Measurements from ENCODE around the gene BAMBI.

Gene BAMBI

DNA sequence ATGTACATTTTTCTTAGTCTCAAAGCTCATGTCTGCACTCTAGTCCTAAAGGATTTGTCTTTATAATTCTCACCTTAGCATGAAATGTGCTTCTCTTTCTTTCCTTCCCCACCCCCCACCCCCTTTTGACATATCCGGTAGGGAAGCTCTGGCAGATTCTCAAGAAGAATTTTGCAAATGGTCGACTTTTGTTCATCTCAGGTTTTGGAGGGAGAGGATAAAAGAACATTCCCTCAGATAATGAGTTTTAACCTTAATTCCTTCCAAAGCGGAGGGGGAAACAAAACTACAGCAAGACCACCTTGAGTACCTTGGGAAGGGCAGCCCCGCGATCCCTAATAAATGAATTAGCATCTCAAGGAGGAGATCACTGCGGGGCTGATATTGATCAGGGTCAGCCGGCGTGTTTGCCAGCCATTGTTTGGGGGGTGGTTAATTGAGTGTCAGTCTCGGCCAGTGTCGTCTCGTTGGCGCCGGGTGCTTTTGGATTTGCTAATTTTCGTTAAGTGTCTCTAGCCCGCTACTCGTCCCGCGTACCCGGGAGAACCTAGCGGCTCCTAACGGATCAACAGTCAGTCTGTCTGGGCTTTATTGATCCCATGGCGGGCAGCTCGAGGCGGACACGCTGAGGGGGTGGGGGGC lies 874 bp upstream of the BAMBI start:
- no peak for DNase-seq

DNA sequence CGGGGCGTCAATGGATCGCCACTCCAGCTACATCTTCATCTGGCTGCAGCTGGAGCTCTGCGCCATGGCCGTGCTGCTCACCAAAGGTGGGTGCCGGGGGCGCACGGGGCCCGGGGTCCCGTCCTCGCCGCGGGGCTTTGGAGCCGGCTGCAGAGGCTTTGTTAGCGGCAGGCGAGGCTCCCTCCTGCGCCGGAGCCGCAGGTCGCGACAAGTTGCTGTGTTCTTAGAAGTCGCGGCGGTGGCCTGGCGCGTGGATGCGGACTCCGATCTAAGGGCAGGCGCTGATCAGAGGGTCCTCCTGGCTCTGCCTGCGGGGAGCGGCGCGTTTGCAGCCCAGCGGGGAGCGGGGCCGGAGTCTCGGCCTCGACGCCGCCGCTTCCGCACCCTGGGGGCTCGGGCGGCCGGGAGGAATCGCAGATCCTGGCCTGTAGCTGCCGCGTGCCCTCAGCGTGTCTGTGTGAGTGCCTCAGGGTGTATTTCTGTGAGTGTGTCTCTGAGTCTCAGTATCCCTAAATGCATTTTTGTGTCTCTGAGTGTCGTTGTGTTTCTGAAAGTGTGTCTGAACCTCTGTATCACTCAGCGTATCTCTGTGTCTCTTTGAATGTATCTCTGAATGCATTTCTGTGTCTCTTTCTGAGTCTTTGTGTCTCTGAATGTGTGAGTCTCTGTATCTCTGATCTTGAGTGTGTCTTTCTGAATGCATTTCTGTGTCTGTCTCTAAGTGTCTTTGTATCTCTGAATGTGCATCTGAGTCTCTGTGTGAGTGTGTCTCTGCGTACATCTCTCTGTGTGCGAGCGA lies 766 bp downstream of the BAMBI start:
- peak; percentile 15 for DNase-seq

DNA sequence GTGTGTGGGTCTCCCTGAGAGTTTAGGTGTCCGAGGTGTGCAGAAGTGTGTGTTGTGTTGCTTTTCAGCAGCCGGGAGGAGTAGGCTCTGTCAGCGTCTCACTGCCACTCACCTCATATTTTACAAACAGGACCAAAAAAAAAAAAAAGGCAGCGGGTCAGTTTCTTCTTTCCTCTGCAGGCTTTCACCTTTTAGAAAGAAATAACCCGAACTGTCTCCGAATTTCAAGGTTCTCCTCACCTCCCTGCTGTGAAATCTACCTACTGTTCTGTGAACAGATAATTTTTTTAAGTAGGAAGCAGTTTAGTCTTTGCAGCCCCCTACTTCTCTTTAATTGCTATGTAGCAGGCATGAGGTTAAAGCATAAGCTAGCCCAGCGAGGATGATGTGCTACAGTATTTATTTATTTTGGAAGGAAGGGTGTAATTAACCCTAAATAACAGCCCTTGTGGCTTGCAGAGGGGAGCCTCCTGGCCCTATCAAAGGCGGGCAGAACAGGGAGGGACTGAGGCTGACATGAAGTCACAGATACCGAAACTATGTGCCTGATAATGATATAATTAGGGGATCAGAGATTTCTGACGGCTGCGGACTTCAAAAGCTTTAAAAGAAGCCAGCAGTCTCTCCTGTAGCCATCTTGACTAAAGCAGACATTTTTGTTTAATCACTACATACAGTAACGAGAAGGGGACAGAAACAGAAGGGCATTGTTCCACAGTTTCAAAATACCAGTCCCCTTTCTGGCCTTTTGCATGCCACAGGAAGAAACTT lies 1.6 kb downstream of the BAMBI start:
- DNase-seq = no peak

DNA sequence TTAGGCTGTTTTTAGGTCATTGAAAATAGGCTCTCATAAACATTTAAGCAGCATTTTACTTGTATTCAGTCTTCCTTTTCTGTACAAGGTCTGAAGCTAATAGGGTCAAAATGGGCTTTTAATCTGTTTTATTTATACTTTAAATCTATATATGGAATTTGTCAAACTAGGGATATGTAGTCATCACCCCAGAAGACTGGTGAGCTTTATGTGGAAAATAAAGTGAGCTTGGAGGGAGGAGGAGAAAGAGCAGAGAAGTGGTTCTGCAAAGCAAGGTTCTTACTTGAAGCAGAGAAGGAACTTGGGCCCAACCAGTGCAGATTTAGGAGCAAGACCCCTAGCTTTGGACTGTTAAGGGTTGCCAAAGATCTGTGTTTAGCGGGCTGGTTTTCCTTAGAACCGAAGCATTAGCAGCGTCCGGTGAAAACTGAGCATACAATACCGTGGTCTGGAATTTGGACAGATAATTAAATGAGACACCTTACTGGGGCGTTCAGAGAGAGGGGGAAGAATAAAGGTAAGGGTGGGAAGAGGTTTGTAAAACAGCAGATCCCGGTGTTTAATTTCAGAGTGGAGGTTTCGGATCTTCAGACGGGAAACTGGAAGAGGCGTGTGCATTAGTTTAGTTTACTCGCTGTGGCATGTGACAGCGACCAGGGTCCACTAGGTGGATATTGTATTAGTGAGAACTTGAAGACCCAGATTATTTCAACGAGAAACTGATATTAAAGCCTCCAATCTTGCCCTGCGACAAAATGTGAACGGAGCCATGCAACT lies 2.4 kb downstream of the BAMBI start:
- DNase-seq = no peak

DNA sequence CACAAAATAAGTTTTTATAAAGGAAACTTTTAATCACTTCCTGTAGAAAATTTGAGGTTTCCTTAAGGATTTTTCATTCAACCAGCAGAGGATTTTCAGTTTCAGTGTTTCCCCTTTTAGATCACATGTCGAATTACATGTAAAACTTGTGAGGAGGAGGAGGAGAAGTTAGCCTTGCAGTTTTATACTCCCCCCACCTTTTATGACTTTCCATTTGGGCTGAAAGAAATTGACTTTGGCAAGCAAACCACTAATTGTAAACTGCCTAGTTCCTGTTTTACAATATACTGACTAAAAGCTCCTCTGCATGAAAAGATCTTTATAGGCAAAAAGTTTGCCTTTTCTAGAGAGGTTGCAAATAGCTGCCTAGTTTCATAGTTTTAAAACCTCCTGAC lies 3.0 kb downstream of the BAMBI start:
- no peak for DNase-seq

DNA sequence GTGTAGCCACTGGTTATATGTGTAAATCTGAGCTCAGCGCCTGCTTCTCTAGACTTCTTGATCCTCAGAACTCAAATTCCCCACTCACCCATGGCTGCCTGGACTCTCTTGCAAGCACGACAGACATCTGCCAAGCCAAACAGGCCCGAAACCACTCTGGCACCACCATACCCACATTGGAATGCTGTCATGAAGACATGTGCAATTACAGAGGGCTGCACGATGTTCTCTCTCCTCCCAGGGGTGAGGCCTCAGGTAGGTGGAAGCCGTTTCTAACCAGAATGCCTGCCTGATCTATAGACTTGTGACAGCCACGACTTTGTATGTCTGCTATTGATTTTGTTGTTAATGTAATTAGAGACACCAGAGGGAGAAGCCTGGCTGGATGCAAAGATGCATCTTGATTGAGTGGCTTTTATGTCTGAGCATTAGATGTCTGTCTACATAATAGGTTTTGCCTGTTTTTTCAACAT lies 4.0 kb downstream of the BAMBI start:
- DNase-seq = no peak

DNA sequence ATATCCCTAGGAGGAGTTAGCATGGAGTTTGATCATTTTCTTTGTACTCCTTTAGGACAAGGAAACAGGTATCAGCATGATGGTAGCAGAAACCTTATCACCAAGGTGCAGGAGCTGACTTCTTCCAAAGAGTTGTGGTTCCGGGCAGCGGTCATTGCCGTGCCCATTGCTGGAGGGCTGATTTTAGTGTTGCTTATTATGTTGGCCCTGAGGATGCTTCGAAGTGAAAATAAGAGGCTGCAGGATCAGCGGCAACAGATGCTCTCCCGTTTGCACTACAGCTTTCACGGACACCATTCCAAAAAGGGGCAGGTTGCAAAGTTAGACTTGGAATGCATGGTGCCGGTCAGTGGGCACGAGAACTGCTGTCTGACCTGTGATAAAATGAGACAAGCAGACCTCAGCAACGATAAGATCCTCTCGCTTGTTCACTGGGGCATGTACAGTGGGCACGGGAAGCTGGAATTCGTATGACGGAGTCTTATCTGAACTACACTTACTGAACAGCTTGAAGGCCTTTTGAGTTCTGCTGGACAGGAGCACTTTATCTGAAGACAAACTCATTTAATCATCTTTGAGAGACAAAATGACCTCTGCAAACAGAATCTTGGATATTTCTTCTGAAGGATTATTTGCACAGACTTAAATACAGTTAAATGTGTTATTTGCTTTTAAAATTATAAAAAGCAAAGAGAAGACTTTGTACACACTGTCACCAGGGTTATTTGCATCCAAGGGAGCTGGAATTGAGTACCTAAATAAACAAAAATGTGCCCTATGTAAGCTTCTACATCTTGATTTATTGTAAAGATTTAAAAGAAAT lies 4.8 kb downstream of the BAMBI start:
- DNase-seq = no peak

DNA sequence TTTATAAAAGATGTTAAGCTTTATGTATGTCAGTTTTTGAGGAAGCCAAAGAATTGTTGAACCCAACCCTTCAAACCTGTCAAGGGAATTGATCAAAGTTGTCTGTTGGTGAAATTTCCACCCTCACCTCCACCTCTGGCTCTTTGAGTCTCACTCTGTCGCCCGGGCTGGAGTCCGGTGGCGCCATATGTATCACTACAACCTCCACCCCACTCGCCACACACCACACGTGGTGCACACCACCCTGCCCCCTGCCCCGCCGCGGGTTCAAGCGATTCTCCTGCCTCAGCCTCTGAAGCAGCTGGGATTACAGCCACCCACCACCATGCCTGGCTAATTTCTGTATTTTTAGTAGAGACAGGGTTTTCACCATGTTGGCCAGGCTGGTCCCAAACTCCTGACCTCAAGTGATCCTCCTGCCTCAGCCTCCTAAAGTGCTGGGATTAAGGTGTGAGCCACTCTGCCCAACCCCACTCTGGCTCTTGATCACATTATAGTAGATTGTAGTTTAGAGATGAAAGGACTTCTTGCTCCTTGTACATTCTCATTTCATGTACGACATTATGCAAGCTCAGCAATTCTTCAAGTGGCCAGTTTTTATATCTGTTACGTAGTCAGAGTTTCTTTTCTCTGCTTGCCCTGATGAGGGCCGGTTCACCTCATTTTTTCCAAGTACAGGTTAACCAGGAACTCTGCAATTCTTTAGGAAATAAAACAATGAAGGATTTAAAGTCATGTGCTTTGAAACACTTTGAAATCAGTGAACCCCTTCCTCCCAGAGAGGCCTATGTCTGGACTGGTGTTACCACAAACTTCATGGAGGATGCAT lies 7.0 kb downstream of the BAMBI start:
- DNase-seq = no peak

DNA sequence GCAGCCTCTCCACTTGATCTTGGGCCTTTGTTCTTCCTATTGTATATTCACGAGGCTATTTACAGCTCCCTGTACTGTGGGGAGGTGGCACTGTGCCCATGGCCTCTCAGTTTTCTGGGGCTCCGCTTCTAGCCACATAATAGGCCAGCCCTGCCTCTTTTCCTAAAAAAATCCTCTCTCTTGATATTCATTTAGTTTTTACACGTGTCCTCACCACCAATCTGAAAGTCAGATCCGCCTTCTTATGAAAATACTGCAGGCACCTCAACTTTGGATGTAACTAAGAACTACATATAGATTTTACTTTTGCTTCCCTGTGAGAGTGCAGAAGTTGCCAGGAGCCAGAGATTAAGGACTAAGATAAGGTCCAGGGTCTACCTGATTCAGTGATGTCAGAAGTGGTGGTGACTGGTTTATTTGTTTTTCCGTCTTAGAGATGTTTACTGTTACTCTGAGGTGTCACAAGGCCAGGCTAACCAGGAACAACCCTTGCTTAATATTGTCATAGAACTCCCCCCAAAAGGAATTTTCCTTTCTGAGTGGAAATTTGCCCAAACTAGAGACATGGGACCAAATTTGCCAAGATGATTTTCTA lies 7.8 kb downstream of the BAMBI start:
- DNase-seq = no peak

DNA sequence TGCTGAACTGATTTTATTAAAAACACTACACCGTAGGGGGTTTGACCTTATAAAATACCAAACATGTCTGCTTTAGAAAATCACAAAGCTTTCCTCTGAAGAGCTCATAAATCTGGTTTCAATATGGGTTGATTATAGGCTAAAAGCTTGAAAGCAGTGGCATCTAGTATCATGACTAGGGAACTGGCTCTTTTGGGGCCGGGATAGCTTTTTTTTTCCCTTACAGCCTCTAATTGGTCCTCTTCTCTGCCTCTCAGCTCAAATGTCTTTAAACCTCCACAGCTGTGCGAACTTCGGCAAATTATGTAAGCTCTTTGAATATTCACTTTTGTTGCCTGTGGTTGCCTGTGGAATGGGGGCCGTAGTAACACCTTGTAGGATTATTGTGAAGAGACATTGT lies 8.4 kb downstream of the BAMBI start:
- DNase-seq = no peak

DNA sequence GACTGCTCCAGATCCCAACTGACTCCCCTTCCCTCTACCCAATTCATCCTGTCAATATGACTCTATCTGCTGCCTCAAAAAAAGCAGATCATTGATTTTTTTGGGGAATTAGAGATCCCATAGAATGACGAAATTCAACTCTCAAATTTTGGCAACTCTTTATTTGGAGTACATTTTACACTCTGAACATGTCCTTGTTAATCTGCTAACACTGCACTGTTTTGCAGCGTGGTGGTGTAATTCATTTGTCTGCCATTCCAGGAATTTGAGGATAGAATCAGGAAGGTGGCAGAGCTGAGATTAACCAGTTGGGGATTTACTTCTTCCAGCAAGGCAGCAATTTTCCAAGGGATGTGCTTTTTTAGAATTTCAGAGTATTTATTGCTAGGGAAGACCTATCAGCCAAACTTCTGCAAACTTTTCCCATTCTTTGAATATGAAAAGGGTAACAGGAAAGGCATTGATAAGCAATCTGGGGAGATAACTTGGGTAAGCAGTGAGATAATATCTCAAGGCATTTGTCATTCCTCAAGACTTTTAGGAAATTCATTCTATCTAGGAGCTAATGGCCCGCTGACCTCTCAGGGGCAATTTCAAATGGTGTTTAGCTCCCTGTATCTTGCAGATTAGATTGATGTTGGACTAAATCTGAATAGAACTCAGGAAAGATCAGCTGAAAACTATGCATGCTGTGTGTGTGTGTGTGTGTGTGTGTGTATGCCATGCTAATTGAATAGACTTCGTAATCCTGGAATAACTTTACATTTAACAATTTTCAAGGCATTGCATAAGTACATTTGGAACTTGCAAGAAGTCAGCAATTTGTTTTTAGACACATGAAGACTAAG lies 9.7 kb downstream of the BAMBI start:
- DNase-seq = no peak

DNA sequence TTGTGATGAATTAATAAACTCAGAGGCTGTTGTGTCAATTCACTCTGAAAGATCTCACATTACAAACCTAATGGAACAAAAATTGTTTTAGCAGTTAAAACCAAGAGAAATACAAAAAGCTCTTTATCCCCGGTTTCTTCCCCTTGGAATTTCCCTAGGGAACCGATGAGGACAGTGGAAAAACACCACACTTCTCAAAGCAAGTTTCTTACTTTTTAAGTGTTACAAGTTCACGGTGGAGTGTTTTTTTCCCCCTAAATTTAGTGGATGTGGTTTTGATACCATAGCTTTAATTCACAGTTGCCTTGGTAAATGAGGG lies 10.3 kb downstream of the BAMBI start:
- DNase-seq = no peak

DNA sequence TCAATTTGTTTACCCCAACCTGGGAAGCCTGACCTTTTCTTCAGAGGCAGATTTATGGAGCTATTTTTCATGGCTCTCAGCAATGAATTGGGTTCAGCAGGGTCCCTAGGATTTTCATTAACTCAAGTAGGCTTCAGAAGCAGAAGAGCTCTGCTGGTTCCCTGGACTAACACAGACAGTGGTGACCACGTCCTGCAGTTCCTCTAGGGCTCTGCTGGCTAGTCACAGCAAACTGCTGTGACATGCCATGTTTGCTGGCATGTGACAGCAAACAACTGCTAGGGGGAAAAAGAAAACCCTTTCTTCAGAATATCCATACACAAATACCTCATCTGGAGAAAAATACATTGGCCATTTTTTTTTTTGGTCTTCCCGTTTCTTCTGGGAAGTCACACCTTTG lies 13.2 kb downstream of the BAMBI start:
- DNase-seq = no peak

DNA sequence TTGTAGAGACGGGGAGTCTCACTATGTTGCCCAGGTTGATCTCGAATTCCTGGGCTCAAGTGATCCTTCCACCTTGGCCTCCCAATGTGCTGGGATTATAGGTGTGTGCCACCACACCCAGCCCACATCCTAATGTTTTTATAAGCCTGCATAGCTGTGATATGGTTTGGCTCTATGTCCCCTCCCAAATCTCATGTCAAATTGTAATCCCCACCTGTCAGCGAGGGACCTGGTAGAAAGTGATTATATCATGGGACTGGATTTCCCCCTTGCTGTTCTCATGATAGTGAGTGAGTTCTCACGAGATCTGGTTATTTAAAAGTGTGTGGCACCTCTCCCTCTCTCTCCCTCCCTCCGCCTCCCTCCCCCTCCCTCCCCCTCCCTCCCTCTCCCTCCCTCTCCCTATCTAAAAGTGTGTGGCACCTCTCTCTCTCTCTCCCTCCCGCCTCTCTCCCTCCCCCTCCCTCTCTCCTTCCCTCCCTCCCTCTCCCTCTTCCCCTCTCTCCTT lies 13.9 kb downstream of the BAMBI start:
- no peak for DNase-seq

DNA sequence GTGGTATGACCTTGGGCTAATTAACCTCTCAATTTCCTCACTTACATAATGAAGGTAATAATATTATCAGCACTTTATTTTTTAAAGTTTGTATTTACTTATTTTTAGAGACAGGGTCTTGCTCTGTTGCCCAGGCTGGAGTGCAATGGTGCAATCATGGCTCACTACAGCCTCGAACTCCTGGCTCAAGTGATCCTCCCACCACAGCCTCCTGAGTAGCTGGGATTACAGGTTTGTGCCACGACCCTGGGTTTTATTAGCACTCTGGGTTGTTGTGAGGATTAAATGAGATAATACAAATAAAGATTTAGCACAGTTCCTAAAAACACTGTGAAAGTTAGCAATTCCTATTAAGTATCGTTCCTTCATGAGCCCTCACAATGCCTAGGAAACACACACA lies 14.7 kb downstream of the BAMBI start:
- DNase-seq = no peak

DNA sequence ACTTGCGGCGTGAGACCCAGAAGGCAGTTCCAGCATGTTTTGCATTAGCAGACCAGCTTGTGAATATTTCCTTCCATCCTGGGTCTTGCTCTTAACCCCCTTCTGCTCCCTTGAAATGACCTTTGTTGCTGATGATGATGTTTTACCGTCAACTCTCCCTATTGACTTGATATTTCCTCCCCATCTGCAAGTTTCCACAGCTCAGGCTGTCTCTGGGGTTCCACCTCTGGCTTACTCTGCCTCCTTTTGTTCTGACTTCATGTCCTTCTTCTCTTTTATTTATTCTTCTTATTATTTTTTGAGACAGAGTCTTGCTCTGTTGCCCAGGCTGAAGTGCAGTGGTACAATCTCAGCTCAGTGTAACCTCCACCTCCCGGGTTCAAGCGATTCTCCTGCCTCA lies 17.2 kb downstream of the BAMBI start:
- no peak for DNase-seq

DNA sequence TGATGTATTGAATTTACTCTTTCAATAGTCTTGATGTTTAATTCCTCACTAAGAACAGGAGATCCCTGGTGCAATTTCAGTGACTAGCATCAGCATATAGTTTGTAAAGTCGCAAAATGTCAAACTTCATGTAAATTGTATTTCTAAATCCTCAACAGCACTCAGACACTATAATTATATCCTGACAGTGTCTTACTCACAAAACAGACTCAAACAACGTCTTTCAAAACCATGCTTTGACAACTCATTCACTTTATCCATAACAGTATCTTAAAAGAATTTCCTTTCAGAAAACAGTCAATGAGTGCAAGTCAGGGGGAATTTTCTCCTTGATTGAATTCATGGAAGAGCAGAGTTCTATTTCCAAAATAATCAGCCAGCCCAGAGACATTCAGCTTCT lies 20.8 kb downstream of the BAMBI start:
- DNase-seq = no peak

DNA sequence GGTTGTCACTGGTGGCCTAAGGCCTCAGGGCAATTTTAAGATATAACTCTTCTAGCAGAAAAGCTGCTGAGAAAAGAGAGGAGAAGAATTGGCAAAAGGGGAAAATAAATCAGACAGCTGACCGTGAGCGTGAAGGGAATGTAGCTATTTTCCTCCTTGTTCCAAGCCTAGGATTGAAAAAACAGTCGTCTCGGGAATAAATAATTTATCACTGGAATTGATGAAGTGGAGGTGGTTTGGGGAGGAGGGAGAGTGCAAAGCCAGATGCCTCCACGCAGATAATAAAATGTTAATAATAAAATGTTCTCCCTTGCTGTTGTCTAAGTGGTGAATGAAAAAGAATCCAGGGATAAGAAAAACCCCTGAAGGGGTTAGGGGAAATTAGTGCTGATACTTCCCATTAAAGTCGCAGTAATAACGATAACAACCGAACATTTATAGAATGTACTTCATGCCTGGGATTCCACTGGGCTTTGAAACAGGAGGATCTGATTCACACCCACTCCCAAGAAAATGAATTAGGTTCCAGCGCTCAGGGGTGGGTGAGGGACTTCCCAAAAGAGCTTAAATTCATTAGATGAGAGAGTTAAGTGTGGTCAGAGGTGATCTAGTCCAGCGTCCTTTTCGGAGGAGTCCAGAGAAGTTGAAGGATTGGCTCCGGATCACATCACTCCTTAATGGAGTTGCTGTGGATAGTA lies 27.3 kb downstream of the BAMBI start:
- no peak for DNase-seq

DNA sequence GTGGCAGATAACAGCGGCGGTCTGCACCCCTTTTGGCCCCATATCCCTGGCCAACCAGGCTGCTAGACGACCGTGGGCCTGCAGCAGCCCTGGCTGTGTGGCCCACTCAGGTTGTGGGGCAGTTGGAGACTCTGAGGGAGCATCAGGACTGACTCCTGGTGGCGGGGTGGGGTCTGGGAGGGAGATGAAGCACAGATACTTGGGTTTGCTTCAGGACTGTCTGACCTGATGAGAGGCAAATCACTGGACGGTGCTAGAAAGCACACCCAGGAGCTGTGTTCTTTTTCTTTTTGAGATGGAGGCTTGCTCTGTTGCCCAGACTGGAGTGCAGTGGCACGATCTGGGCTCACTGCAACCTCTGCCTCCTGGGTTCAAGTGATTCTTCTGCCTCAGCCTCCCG lies 28.2 kb downstream of the BAMBI start:
- no peak for DNase-seq
